HepG2 (cell line): Measurements from ENCODE around the gene OPA3. TPM values are rescaled to one million over a fixed set of nuclear protein-coding genes. Genes with fewer than 3 reads are reported as not detected.

Experiments used
- CBX1 ChIP-seq: IDR thresholded peaks from one replicate; pipeline ENCODE4 v1.6.1; 2016; ENCODE audit warnings: antibody characterized with exemption, low read depth
- HNF1A ChIP-seq, 2 experiments: sonication (generic) in 1 of 2; formaldehyde crosslinking in 1 of 2; IDR thresholded peaks; 2 replicates each; pipeline versions ENCODE4 v1.4.0 to v1.6.1; 2016 to 2020; ENCODE audit warnings: borderline replicate concordance in 1 of 2, low read depth in 1 of 2, mild to moderate bottlenecking in 1 of 2, missing genetic modification reagents in 1 of 2
- HNF4A ChIP-seq: sonication (generic); formaldehyde crosslinking; IDR thresholded peaks from 2 replicates; pipeline ENCODE4 v1.4.0; 2020; ENCODE audit warnings: missing genetic modification reagents
- HNRNPH1 ChIP-seq: fragments of 200-400 bp; formaldehyde crosslinking; optimal IDR thresholded peaks from 2 replicates; pipeline ENCODE3; 2017; ENCODE audit warnings: mild to moderate bottlenecking, low read depth, low read length
- JUND ChIP-seq: sonication (generic); formaldehyde crosslinking; IDR thresholded peaks from 2 replicates; pipeline ENCODE4 v1.8.0; 2022; ENCODE audit warnings: mild to moderate bottlenecking, missing genetic modification reagents
- KDM2A ChIP-seq: sonication (generic); formaldehyde crosslinking; IDR thresholded peaks from 2 replicates; pipeline ENCODE4 v1.4.0; 2020; ENCODE audit warnings: low read depth, missing genetic modification reagents, borderline replicate concordance
- NCOA2 ChIP-seq: sonication (generic); formaldehyde crosslinking; IDR thresholded peaks from 2 replicates; pipeline ENCODE4 v1.8.0; 2022; ENCODE audit warnings: inconsistent platforms
- ONECUT2 ChIP-seq: sonication (generic); formaldehyde crosslinking; IDR thresholded peaks from 2 replicates; pipeline ENCODE4 v1.4.0; 2020; ENCODE audit warnings: missing genetic modification reagents
- POLR2A ChIP-seq, 2 experiments: IDR thresholded peaks; 2 replicates each; pipeline ENCODE4 v1.6.1; 2011; ENCODE audit warnings: low read depth in 2 of 2, low read length in 2 of 2, mild to moderate bottlenecking in 1 of 2, moderate library complexity in 1 of 2; ENCODE audit not compliant: insufficient read depth in 1 of 2
- RBM39 ChIP-seq: fragments of 200-400 bp; formaldehyde crosslinking; IDR thresholded peaks from one replicate; pipeline ENCODE4 v1.6.1; 2018; ENCODE audit warnings: antibody characterized with exemption, mild to moderate bottlenecking, low read depth, low read length; ENCODE audit not compliant: poor library complexity, severe bottlenecking
- RFX5 ChIP-seq: IDR thresholded peaks from 2 replicates; pipeline ENCODE4 v1.6.1; 2011; ENCODE audit warnings: low read depth, low read length, improper control_type of control experiment
- SOX13 ChIP-seq, 3 experiments: fragments of 450-650 bp in 1 of 3; sonication (generic) in 1 of 3; formaldehyde crosslinking in 1 of 3; IDR thresholded peaks in 2 of 3; conservative IDR thresholded peaks in 1 of 3; 2 replicates each; pipeline versions ENCODE4 v1.5.0 to v1.6.1; 2016 to 2020; ENCODE audit warnings: antibody characterized with exemption in 1 of 3, mild to moderate bottlenecking in 1 of 3, missing compliant biosample characterization in 1 of 3, missing genetic modification reagents in 1 of 3, moderate library complexity in 1 of 3
- SYNCRIP ChIP-seq: fragments of 200-400 bp; formaldehyde crosslinking; IDR thresholded peaks from 2 replicates; pipeline ENCODE4 v1.6.1; 2018; ENCODE audit warnings: mild to moderate bottlenecking, low read depth, low read length; ENCODE audit not compliant: insufficient read depth
- ZBTB7B ChIP-seq: sonication (generic); formaldehyde crosslinking; IDR thresholded peaks from 2 replicates; pipeline ENCODE4 v1.4.0; 2020; ENCODE audit warnings: missing genetic modification reagents
- ZMAT3 ChIP-seq: sonication (generic); formaldehyde crosslinking; conservative IDR thresholded peaks from 2 replicates; pipeline ENCODE4 v1.7.0; 2021; ENCODE audit warnings: missing genetic modification reagents
- ZNF329 ChIP-seq: sonication (generic); formaldehyde crosslinking; IDR thresholded peaks from 2 replicates; pipeline ENCODE4 v1.9.0; 2021; ENCODE audit warnings: low read depth, mild to moderate bottlenecking, missing genetic modification reagents
- ZNF430 ChIP-seq: sonication (generic); formaldehyde crosslinking; IDR thresholded peaks from 2 replicates; pipeline ENCODE4 v1.9.0; 2021; ENCODE audit warnings: mild to moderate bottlenecking, missing genetic modification reagents
- ZNF441 ChIP-seq: sonication (generic); formaldehyde crosslinking; IDR thresholded peaks from 2 replicates; pipeline ENCODE4 v1.7.0; 2021; ENCODE audit warnings: missing genetic modification reagents, borderline replicate concordance
- ZNF564 ChIP-seq: sonication (generic); formaldehyde crosslinking; IDR thresholded peaks from 2 replicates; pipeline ENCODE4 v1.8.1; 2023; ENCODE audit warnings: mild to moderate bottlenecking, missing genetic modification reagents
- polyA plus RNA-seq, 8 experiments: library from polyadenylated mRNA; depleted of rRNA in 3 of 8; stranded (reverse) in 7 of 8; unstranded in 1 of 8; fragments of >200 nt; fragmentation: Illumina TruSeq in 4 of 8; extraction: Trizol in 4 of 8; gene quantifications; 2 replicates each; pipeline versions ENCODE4 v1.2.1 to v1.2.3, GENCODE V29; 2011 to 2016; ENCODE audit warnings: low read depth in 4 of 8, missing spikeins in 1 of 8, mixed read lengths in 1 of 8; ENCODE audit not compliant: insufficient read depth in 1 of 8
- total RNA-seq, 5 experiments: library from RNA; depleted of rRNA; stranded (reverse); fragments of >200 nt; fragmentation: Illumina TruSeq; extraction: Trizol; gene quantifications; 2 replicates each; pipeline ENCODE4 v1.2.3, GENCODE V29; 2016; ENCODE audit warnings: low read depth in 1 of 5
- TF ChIP-seq, protein P1 (sequence below): sonication (generic); formaldehyde crosslinking; IDR thresholded peaks from 2 replicates; pipeline ENCODE4 v1.4.0; 2020; ENCODE audit warnings: missing genetic modification reagents
- TF ChIP-seq, protein P2 (sequence below): sonication (generic); formaldehyde crosslinking; IDR thresholded peaks from 2 replicates; pipeline ENCODE4 v1.8.1; 2023; ENCODE audit warnings: missing genetic modification reagents, inconsistent platforms, borderline replicate concordance

Gene OPA3
- total and polyA plus RNA-seq, 2 of the 13 experiments (the other 11 are each of a cell fraction or from before 2014, with no cell fraction given): 8.3 to 17.7 TPM

- no peak for TF ChIP-seq HNF1A (IDR thresholded peaks at IDR 0.05; ENCODE audit: low read depth)
- TF ChIP-seq HNF1A (CRISPR knock-in tag; IDR thresholded peaks at IDR 0.05; ENCODE audit: borderline replicate concordance): 0 out of 2 replicates have a peak, but pooled peaks have one; percentile 40
- TF ChIP-seq KDM2A: peak; percentile 86
- TF ChIP-seq RFX5: no peak
- TF ChIP-seq ZNF564 (CRISPR knock-in tag): 0 out of 2 replicates have a peak, but pooled peaks have one; percentile 72
- TF ChIP-seq ZMAT3 (CRISPR knock-in tag): peak; percentile 86
- no peak for TF ChIP-seq ONECUT2 (CRISPR knock-in tag)
- TF ChIP-seq, protein P1, sequence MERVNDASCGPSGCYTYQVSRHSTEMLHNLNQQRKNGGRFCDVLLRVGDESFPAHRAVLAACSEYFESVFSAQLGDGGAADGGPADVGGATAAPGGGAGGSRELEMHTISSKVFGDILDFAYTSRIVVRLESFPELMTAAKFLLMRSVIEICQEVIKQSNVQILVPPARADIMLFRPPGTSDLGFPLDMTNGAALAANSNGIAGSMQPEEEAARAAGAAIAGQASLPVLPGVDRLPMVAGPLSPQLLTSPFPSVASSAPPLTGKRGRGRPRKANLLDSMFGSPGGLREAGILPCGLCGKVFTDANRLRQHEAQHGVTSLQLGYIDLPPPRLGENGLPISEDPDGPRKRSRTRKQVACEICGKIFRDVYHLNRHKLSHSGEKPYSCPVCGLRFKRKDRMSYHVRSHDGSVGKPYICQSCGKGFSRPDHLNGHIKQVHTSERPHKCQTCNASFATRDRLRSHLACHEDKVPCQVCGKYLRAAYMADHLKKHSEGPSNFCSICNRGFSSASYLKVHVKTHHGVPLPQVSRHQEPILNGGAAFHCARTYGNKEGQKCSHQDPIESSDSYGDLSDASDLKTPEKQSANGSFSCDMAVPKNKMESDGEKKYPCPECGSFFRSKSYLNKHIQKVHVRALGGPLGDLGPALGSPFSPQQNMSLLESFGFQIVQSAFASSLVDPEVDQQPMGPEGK (CRISPR knock-in tag): peak; percentile 87
- peak; percentile 65; the same call in 1 of the 2 replicates for TF ChIP-seq ZNF430 (CRISPR knock-in tag)
- TF ChIP-seq HNRNPH1: no peak
- peak; percentile 46; the same call in 1 of the 2 replicates for TF ChIP-seq ZNF329 (CRISPR knock-in tag)
- TF ChIP-seq POLR2A (IDR thresholded peaks at IDR 0.05; ENCODE audit: insufficient read depth in 1 of 2, low read depth in 2 of 2, low read length in 2 of 2): peak; percentile 91 to 94
- TF ChIP-seq CBX1: no peak
- TF ChIP-seq, protein P2, sequence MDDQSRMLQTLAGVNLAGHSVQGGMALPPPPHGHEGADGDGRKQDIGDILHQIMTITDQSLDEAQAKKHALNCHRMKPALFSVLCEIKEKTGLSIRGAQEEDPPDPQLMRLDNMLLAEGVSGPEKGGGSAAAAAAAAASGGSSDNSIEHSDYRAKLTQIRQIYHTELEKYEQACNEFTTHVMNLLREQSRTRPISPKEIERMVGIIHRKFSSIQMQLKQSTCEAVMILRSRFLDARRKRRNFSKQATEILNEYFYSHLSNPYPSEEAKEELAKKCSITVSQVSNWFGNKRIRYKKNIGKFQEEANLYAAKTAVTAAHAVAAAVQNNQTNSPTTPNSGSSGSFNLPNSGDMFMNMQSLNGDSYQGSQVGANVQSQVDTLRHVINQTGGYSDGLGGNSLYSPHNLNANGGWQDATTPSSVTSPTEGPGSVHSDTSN (CRISPR knock-in tag): peak; percentile 85; the same call in 1 of the 2 replicates
- 0 out of 2 replicates have a peak, but pooled peaks have one; percentile 49 for TF ChIP-seq ZNF441
- TF ChIP-seq RBM39: peak; percentile 44
- no peak for TF ChIP-seq SYNCRIP
- no peak for TF ChIP-seq SOX13 (IDR thresholded peaks at IDR 0.05)
- TF ChIP-seq SOX13 (CRISPR knock-in tag; conservative IDR thresholded peaks at IDR 0.05 in 1 of 2, IDR thresholded peaks at IDR 0.05 in 1 of 2): peak in 1 of 2 experiments; percentile 31; a peak in 1 of 4 replicates
- no peak for TF ChIP-seq JUND (CRISPR knock-in tag)
- TF ChIP-seq NCOA2 (CRISPR knock-in tag): peak; percentile 42; the same call in 1 of the 2 replicates
- TF ChIP-seq HNF4A (CRISPR knock-in tag): peak; percentile 39; the same call in 1 of the 2 replicates
- TF ChIP-seq ZBTB7B (CRISPR knock-in tag): peak; percentile 21; the same call in 1 of the 2 replicates
Observed at GRCh38 chr19:45506989-45507871, 77.4 kb downstream of the OPA3 start, which contains the start of gene VASP (continued).
